Stomach (tissue), 4 donors: Measurements from ENCODE around the gene RPL28.

Experiments
- CTCF ChIP-seq, 7 experiments: fragments of 450-650 bp in 4 of 7; fragments of 200-600 bp in 3 of 7; sonication (generic) in 3 of 7; IDR thresholded peaks; one replicate each; pipeline ENCODE4 v1.5.1; 2016 to 2019; ENCODE audit warnings: antibody characterized with exemption in 7 of 7, control low read depth in 2 of 7, mild to moderate bottlenecking in 1 of 7
- EP300 ChIP-seq: sonication (generic); formaldehyde crosslinking; IDR thresholded peaks from one replicate; pipeline ENCODE4 v1.6.1; 2017; ENCODE audit warnings: antibody characterized with exemption
- POLR2A ChIP-seq, 4 donors: fragments of 450-650 bp; IDR thresholded peaks; one replicate each; pipeline ENCODE4 v1.6.1; 2016; ENCODE audit warnings: antibody characterized with exemption in 4 of 4, control low read depth in 2 of 4, mild to moderate bottlenecking in 1 of 4, moderate library complexity in 1 of 4
- POLR2AphosphoS5 ChIP-seq, 3 donors: sonication (generic); formaldehyde crosslinking; IDR thresholded peaks; one replicate each; pipeline ENCODE4 v1.6.1; 2016; ENCODE audit warnings: antibody characterized with exemption in 3 of 3

- TF ChIP-seq POLR2A (IDR thresholded peaks at IDR 0.05) = no peak
- TF ChIP-seq CTCF (IDR thresholded peaks at IDR 0.05) = no peak
- no peak for TF ChIP-seq POLR2AphosphoS5 (IDR thresholded peaks at IDR 0.05)
- TF ChIP-seq EP300 = no peak
Observed at GRCh38 chr19:55336101-55336500, 49.6 kb upstream of the RPL28 start.
